HG03378 (cell line): ENCODE measurements around the gene CSRP1.
"Not testable (repeated sequence)": the region's sequence is repeated elsewhere in the genome, so short reads cannot be mapped to it uniquely, and the experiment has no call there.

Source experiments
- ATAC-seq: cut with Tn5 transposase; IDR thresholded peaks from one replicate; pipeline ENCODE4 v1.9.1; 2021; ENCODE audit warnings: mild to moderate bottlenecking, moderate library complexity; ENCODE audit not compliant: unreplicated experiment

The CSRP1 gene

GRCh38 chr1:201506557-201507359 lies at the start of gene CSRP1:
Gene CSRP1, minus strand, starts transcription at chr1:201507123. Its CDS starts 10,820 bp downstream, at chr1:201496303.
- peak; percentile 69 for ATAC-seq

- ATAC-seq = no peak
Observed at GRCh38 chr1:201555593-201555945, 48.6 kb upstream of the CSRP1 start.

GRCh38 chr1:201554789-201555592 lies 48.1 kb upstream of the CSRP1 start:
- ATAC-seq = no peak

GRCh38 chr1:201554190-201554600 lies 47.3 kb upstream of the CSRP1 start:
- ATAC-seq = no peak

GRCh38 chr1:201553496-201554189 lies 46.7 kb upstream of the CSRP1 start:
- no peak for ATAC-seq

- no peak for ATAC-seq
Observed at GRCh38 chr1:201552941-201553351, 46.0 kb upstream of the CSRP1 start.

GRCh38 chr1:201551877-201552731 lies 45.2 kb upstream of the CSRP1 start:
- no peak for ATAC-seq

GRCh38 chr1:201551096-201551495 lies 44.2 kb upstream of the CSRP1 start:
- no peak for ATAC-seq

GRCh38 chr1:201549522-201549921 lies 42.6 kb upstream of the CSRP1 start:
- not testable (repeated sequence) for ATAC-seq

GRCh38 chr1:201545851-201546492 lies 39.0 kb upstream of the CSRP1 start:
- no peak for ATAC-seq

- no peak for ATAC-seq
Observed at GRCh38 chr1:201544710-201545109, 37.8 kb upstream of the CSRP1 start.

GRCh38 chr1:201543871-201544642 lies 37.1 kb upstream of the CSRP1 start:
- ATAC-seq = no peak

GRCh38 chr1:201542309-201543035 lies 35.5 kb upstream of the CSRP1 start:
- ATAC-seq = no peak

- no peak for ATAC-seq
Observed at GRCh38 chr1:201540846-201541735, 34.2 kb upstream of the CSRP1 start.

- no peak for ATAC-seq
Observed at GRCh38 chr1:201539561-201540431, 32.9 kb upstream of the CSRP1 start.
